ENCODE measurements around the gene COX6B2. TPM values are rescaled to one million over a fixed set of nuclear protein-coding genes. Genes with fewer than 3 reads are reported as not detected.

COX6B2 gene
- total RNA-seq, 1 donor from 2014 or later, result 0.29 TPM

DNA sequence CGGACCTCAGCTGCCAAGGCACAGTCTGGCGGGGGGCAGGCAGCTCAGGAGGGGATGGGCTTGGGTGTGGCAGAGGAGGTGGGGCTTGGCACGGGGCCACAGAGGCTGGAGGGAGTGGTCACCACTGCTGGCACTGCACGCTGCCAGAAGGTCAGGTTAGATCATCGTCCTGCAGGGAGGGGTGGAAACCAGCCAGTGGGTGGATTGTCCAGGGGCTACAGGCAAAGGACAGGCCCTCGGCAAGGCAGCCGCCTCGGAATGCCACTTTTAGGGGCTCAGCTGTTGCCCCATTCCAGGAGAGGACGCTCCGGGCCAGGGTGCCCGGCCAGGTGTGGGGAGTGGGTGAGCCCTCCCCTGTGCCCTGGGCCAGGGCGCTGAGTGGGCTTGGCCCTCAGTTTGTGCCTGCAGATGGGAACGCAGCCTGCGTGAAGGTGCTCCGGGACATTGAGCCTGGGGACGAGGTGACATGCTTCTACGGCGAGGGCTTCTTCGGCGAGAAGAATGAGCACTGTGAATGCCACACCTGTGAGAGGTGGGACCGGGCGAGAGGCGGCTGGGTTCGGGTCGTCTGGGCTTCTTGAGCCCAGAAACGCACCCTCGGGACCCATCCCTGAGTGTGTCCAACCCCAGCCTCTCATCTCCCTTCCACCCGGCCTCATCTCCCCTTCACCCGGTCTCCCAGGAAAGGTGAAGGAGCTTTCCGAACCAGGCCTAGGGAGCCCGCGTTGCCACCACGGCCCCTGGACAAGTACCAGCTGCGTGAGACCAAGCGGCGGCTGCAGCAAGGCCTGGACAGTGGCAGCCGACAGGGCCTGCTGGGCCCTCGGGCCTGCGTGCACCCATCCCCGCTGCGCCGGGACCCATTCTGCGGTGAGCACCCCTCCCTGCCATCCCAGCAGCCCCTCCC, 8.4 kb downstream of the COX6B2 start:
- no peak for DNase-seq (ENCODE audit: low read depth)
- no peak overlapping the region for H3K4me3 ChIP-seq (ENCODE audit: low read depth, low read length)
- peaks cover 1% of the 10 kb centered on the region for H3K36me3 ChIP-seq (ENCODE audit: control insufficient read depth, insufficient read depth, low read length)
- no peaks in the 10 kb centered on the region for H3K27me3 ChIP-seq (ENCODE audit: control insufficient read depth, insufficient read depth, low read length)
- TF ChIP-seq, protein P1, sequence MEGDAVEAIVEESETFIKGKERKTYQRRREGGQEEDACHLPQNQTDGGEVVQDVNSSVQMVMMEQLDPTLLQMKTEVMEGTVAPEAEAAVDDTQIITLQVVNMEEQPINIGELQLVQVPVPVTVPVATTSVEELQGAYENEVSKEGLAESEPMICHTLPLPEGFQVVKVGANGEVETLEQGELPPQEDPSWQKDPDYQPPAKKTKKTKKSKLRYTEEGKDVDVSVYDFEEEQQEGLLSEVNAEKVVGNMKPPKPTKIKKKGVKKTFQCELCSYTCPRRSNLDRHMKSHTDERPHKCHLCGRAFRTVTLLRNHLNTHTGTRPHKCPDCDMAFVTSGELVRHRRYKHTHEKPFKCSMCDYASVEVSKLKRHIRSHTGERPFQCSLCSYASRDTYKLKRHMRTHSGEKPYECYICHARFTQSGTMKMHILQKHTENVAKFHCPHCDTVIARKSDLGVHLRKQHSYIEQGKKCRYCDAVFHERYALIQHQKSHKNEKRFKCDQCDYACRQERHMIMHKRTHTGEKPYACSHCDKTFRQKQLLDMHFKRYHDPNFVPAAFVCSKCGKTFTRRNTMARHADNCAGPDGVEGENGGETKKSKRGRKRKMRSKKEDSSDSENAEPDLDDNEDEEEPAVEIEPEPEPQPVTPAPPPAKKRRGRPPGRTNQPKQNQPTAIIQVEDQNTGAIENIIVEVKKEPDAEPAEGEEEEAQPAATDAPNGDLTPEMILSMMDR (IDR thresholded peaks at IDR 0.05; ENCODE audit: insufficient read depth, low read length, poor library complexity, severe bottlenecking), result no peak

DNA sequence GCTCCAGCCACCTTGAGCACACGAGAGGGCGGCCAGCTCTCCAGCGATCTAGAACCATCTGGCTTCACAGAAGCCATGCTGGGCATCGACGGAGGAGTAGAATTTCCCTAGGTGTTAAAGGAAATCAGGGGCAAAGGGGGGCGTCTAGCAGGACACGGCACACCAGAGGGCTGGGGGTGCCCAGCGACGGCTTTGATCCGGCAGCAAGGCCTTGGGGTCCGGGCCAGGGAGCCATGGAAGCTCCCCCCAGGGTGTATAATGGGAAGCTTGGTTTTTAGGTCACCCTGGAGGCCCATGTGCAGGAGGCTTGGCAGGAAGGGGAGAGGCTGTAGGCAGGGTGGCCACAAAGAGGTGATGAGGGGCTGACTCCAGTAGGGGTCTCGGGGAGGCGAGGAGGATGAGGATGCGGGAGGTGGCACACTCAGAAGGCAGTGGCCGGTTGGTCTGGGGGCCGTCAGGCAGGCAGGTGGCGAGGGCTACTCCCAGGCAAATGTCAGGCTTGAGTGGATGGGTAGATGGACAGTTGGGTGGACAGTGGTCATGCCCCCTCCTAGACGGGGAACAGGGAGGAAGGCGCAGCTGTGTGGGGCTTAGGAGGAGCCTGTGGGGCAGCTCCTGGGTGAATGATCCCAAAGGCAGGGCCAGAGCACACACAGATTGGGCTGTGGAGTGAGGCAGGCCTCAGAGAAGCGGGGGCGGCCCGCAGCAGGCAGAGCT, 9.3 kb downstream of the COX6B2 start:
- Histone ChIP-seq H3K27me3 (ENCODE audit: control insufficient read depth, insufficient read depth, low read length) (no peaks in the 10 kb centered on the region), H3K36me3 (ENCODE audit: control insufficient read depth, insufficient read depth, low read length) (peaks cover 1% of the 10 kb centered on the region), H3K4me3 (ENCODE audit: low read depth, low read length) (no peak overlapping the region)
- no peak for DNase-seq (ENCODE audit: low read depth)
- TF ChIP-seq, protein P1 (IDR thresholded peaks at IDR 0.05; ENCODE audit: insufficient read depth, low read length, poor library complexity, severe bottlenecking), result no peak

DNA sequence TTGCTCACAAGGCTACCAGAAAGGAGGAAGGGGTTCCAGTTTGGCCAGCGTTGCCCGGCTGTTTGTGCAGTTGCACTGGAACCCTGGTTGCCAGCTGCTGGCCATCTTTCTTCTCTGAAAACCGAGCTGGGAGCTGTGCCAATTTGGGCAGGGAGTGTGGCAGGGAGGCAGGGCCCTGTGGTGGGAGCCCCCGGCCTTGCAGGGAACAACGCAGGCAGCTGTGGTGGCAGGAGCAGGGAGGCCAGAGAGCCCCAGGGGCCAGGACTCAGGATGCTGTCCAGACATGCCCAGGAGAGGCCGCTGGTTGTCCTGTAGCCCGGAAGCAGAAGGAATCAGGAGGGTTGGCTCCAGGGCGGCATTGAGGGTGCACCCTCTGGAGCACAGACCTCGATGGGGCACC, 10.1 kb downstream of the COX6B2 start:
- no peak for DNase-seq (ENCODE audit: low read depth)
- Histone ChIP-seq H3K36me3 (ENCODE audit: control insufficient read depth, insufficient read depth, low read length) (peaks cover 1% of the 10 kb centered on the region), H3K27me3 (ENCODE audit: control insufficient read depth, insufficient read depth, low read length) (no peaks in the 10 kb centered on the region), H3K4me3 (ENCODE audit: low read depth, low read length) (no peak overlapping the region)
- TF ChIP-seq, protein P1 (IDR thresholded peaks at IDR 0.05; ENCODE audit: insufficient read depth, low read length, poor library complexity, severe bottlenecking), result no peak

DNA sequence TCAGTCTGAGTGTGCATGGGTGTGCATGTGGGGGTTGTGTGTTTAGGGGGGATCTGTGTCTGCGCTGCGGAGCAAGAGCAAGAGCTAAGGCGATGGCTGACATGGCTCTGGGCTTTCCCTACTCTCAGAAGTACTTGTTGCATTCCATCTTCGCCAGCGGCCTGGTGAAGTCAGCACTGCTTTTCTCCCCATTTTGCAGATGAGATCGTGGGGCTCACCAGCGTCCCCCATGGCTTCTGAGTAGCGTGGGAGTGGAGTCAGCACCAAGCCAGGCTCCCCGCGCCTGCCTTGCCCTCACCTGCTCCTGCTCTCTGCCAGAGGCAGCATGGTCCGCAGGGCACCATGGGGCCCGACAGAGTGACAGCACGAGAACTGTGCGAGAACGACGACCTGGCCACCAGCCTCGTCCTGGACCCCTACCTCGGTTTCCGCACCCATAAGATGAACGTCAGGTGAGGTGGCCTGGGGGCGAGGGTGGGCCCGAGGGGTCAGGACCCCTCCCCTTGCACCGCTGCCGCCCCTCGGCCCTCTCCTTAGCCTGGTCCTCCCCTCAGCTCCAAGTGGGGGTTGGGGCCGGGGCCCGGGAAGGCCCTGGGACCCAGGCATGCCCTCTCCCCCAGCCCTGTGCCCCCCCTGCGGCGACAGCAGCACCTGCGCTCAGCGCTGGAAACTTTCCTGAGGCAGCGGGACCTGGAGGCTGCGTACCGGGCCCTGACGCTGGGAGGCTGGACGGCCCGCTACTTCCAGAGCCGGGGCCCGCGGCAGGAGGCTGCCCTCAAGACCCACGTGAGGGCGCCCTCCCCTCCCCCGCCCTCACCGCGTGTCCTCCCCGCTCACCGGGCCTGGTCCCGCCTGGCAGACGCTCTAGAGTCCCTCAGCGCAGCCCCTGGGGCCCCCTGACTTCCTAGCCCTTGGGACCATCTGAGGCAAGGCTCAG, 12.7 kb downstream of the COX6B2 start:
- Histone ChIP-seq H3K36me3 (ENCODE audit: control insufficient read depth, insufficient read depth, low read length) (peaks cover 1% of the 10 kb centered on the region), H3K27me3 (ENCODE audit: control insufficient read depth, insufficient read depth, low read length) (no peaks in the 10 kb centered on the region), H3K4me3 (ENCODE audit: low read depth, low read length) (peak overlapping the region; percentile 23)
- no peak for DNase-seq (ENCODE audit: low read depth)
- TF ChIP-seq, protein P1 (IDR thresholded peaks at IDR 0.05; ENCODE audit: insufficient read depth, low read length, poor library complexity, severe bottlenecking), result no peak

DNA sequence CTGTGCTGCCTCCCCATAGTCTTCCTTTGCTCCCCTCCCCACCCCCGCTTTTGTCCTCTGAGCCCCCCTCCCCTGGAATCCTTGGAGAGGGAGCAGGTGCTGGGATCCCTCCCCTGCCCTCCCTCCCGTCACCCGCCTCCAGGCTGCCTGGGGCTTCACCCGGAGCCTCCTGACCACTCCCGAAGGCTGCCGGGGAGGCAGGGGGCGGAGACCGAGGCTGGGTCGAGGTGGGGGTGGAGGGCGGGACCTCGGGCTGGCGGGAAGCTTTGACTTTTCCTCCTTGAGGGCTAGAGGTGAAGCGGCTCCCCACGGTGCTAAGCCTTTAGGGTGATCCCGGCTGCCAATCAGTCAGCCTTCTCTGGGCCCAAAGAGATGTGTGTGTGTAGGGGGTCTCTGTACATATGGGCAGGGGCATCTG, 13.3 kb downstream of the COX6B2 start:
- Histone ChIP-seq H3K4me3 (ENCODE audit: low read depth, low read length) (peak overlapping the region; percentile 86), H3K36me3 (ENCODE audit: control insufficient read depth, insufficient read depth, low read length) (peaks cover 1% of the 10 kb centered on the region), H3K27me3 (ENCODE audit: control insufficient read depth, insufficient read depth, low read length) (no peaks in the 10 kb centered on the region)
- no peak for DNase-seq (ENCODE audit: low read depth)
- TF ChIP-seq, protein P1 (IDR thresholded peaks at IDR 0.05; ENCODE audit: insufficient read depth, low read length, poor library complexity, severe bottlenecking), result no peak

All from kidney epithelial cell (primary cell).